Esophagus (tissue), 2 donors: ENCODE measurements around the gene CTNNBIP1. TPM values are rescaled to one million over a fixed set of nuclear protein-coding genes. Genes with fewer than 3 reads are reported as not detected.

Source experiments
- H3K27ac ChIP-seq, 2 donors: one replicate each; pipeline ENCODE4 v1.5.1; 2013; ENCODE audit warnings: low read depth in 2 of 2, mild to moderate bottlenecking in 2 of 2, inconsistent platforms in 1 of 2, low read length in 1 of 2, moderate library complexity in 1 of 2
- H3K27me3 ChIP-seq, 2 donors: one replicate each; pipeline ENCODE4 v1.6.1; 2013; ENCODE audit warnings: low read length in 2 of 2, control low read depth in 1 of 2, mild to moderate bottlenecking in 1 of 2; ENCODE audit not compliant: insufficient read depth in 2 of 2, control insufficient read depth in 1 of 2
- H3K36me3 ChIP-seq, 2 donors: one replicate each; pipeline ENCODE4 v1.6.1; 2013; ENCODE audit warnings: low read length in 1 of 2; ENCODE audit not compliant: control insufficient read depth in 2 of 2, insufficient read depth in 2 of 2
- H3K4me1 ChIP-seq, 2 donors: one replicate each; pipeline ENCODE4 v1.6.1; 2013; ENCODE audit warnings: low read length in 1 of 2; ENCODE audit not compliant: control insufficient read depth in 2 of 2, insufficient read depth in 2 of 2
- H3K4me3 ChIP-seq, 2 donors: one replicate each; pipeline ENCODE4 v1.5.1; 2013; ENCODE audit warnings: low read length in 2 of 2, mild to moderate bottlenecking in 2 of 2, low read depth in 1 of 2, moderate library complexity in 1 of 2
- H3K9me3 ChIP-seq, 2 donors: one replicate each; pipeline ENCODE4 v1.6.1; 2013; ENCODE audit warnings: mild to moderate bottlenecking in 2 of 2, low read depth in 1 of 2, low read length in 1 of 2, moderate library complexity in 1 of 2; ENCODE audit not compliant: control insufficient read depth in 2 of 2, insufficient read depth in 1 of 2
- WGBS, 2 donors: extraction: QIAGEN DNeasy Blood & Tissue Kit; methylation state at CpG; one replicate each; pipeline ENCODE4 v1.1.7; 2013; 5-methylcytosine and 5-hydroxymethylcytosine counted together
- polyA plus RNA-seq, 2 donors: library from polyadenylated mRNA; stranded (reverse); fragments of 200-250 nt; gene quantifications; one replicate each; pipeline ENCODE4 v1.2.3, GENCODE V29; 2013
- donor health status: healthy with polysubstance abuse.
- donor health status: Bipolar disorder and iron deficiency.

Gene CTNNBIP1
- polyA plus RNA-seq, 2 donors, result 173 to 242 TPM

DNA sequence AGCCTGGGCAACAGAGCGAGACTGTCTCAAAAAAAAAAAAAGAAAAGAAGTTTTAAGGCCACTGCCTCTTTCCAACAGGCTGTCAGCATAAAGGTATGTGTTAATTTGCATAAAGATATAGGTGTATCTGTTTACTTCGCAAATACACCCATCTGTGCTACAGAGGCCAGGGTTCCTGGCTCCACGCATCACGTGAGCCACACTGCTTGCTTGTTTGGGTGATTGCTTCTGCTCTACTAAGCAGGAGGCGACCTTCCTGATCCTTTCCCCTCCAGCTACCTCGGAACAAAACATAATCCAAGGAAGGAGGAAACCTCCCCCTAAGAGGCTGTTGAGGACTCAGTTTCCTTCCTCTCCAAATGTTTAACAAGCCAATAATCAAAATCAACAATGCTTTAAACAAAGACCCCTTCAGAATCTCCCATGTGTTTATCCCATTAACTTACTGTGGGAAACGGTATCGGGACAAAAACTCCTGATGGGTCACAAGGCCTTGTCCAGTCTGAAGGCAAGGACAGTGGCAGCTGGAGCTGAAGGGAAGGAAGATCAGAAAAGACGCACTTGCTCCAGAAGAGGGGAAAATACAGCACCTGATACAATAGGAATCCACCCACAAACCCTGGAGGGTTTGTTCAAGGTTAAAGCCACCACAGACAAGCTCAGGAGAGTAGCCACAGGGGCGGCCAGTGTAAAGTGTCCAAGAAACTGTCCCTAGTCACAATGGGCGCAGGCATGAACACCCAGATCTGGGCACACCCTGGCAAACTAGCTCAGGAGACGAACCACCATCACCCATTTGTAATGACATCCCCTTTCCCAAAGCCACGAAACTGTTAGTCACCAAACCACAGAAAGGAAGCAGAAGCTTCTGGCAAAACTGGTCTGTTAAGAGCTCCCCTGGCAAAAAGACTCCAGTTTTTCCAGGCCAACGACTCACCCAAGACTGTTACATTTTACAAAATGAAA is 17.2 kb downstream of the CTNNBIP1 start:
- 34 to 38% methylated on average over 14 of the region's 14 CpGs for WGBS, 2 donors
- Histone ChIP-seq H3K27ac (peak overlapping the region; percentile 90 to 97), H3K9me3 (no peaks in the 10 kb centered on the region), H3K4me3 (peak overlapping the region in 1 of 2 donors; percentile 41), H3K4me1 (peaks cover 5 to 18% of the 10 kb centered on the region in 2 donors), H3K36me3 (peaks cover 0 to 5% of the 10 kb centered on the region in 2 donors), H3K27me3 (no peaks in the 10 kb centered on the region)

DNA sequence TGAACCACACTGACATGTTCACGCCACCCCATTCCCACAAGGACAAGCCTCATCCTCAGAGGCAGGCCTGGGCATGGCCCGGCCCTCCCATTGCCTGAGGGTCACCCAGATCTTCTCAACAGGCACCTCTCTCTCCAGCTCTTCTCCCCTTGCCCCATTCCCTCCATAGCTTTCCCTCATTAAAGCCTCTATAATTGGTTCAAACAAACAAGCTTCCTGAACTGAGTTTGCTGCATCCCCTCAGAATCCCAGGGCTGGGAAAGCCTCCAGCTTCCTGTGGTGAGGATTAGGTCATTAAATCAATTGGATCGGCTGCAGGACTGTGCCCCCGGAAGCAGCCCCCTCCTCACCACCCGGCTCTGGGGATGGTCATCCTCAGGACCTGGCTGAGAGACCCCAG is 18.9 kb downstream of the CTNNBIP1 start:
- Histone ChIP-seq H3K36me3 (peaks cover 0 to 5% of the 10 kb centered on the region in 2 donors), H3K27me3 (no peaks in the 10 kb centered on the region), H3K9me3 (no peaks in the 10 kb centered on the region), H3K4me3 (no peak overlapping the region), H3K4me1 (peaks cover 9 to 21% of the 10 kb centered on the region in 2 donors), H3K27ac (peak overlapping the region; percentile 87)
- 36 to 45% methylated on average over 5 of the region's 5 CpGs for WGBS, 2 donors

DNA sequence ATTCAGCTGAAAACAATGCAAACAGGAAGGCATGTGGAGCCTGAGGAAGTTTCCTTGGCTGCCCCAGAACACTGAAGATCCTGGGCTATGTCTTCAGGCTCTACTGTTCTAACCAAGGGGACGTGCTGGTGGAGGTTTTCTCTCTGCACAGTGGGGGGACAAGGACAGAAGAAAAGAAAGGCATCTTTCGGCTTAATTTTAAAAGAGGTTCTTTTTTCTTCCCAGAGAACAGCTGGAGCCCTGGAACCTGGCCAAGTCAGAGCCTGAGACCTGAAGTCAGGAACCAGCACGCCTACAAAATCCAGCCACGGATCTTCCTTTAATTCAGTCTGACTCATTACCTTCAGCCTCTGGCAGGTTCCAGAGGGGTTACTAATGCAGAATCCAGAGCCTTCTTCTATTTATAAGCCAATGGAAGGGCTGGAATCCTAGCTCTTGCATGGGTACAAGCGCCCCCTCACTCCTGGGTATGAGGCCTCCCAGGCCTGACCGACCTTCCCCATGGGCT is 19.8 kb downstream of the CTNNBIP1 start:
- Histone ChIP-seq H3K4me1 (peaks cover 9 to 21% of the 10 kb centered on the region in 2 donors), H3K27me3 (no peaks in the 10 kb centered on the region), H3K27ac (peak overlapping the region; percentile 87), H3K4me3 (no peak overlapping the region), H3K36me3 (peaks cover 0 to 5% of the 10 kb centered on the region in 2 donors), H3K9me3 (no peaks in the 10 kb centered on the region)
- WGBS, 2 donors, result 24 to 34% methylated on average over 6 of the region's 6 CpGs

DNA sequence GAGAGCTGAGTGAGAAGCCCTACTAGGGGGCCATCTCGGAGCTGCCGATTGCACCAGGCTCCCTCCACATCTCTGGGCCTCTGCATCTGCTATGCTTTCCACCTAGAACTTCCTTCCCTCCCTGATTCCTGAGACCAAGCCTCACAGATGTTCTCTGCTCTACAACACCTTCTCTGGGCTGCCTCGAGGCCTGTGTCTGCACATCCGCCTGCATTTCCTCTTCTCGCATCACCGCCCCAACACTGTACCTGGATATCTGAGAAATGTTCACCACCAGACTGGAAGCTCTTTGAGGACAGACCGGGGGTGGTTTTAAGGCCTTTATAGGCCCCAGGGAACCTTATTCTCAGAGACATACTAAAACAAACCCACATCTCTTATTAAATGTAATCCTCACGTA is 20.7 kb downstream of the CTNNBIP1 start:
- no peaks in the 10 kb centered on the region for H3K9me3 ChIP-seq
- H3K36me3 ChIP-seq, result peaks cover 0 to 8% of the 10 kb centered on the region in 2 donors
- H3K4me1 ChIP-seq, result peaks cover 11 to 21% of the 10 kb centered on the region in 2 donors
- H3K27me3 ChIP-seq, result no peaks in the 10 kb centered on the region
- H3K27ac ChIP-seq, result peak overlapping the region; percentile 87
- WGBS, 2 donors, result 76 to 81% methylated on average over 8 of the region's 8 CpGs
- no peak overlapping the region for H3K4me3 ChIP-seq

DNA sequence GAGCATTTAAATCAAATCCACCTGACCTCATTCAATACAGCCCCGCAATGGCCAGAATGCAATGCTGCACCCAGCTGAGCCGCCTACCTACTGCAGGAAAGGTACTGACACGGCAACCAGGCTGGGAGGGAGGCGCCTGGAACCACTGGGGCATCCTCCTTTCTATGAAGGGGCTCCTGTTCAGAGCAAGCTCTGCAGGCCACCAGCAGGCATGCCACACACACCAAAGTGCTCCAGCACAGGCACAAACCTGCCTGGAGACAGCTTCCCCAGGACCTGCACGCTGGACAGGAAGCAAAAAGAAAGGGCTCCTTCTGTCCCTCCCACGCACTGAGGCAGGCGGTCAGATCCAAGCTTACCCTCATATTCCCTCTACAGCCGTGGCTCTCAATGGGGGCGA is 21.2 kb downstream of the CTNNBIP1 start:
- Histone ChIP-seq H3K4me3 (no peak overlapping the region), H3K9me3 (no peaks in the 10 kb centered on the region), H3K4me1 (peaks cover 14 to 21% of the 10 kb centered on the region in 2 donors), H3K27me3 (no peaks in the 10 kb centered on the region), H3K27ac (peak overlapping the region in 1 of 2 donors; percentile 87), H3K36me3 (peaks cover 0 to 8% of the 10 kb centered on the region in 2 donors)
- WGBS, 2 donors, result 80 to 81% methylated on average over 9 of the region's 9 CpGs

DNA sequence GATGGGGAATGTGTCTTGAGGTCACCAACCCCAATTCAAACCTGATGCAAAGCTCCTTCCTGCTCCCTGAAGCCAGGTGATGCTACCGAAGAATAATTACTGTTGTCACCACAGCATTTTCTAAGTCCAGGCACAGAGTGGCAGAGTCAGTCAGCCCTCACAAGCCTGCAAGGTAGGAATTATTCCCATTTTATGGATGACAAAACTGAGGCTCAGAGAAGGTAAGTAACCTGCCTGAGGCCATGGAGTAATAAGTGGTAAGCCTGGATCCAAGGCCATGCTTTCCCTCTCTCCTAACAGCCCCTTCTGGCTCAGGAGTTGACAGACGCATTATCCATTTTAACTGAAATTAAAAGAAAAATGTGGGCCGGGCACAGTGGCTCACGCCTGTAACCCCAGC is 23.0 kb downstream of the CTNNBIP1 start:
- peak overlapping the region in 1 of 2 donors; percentile 77 for H3K27ac ChIP-seq
- H3K27me3 ChIP-seq, result no peaks in the 10 kb centered on the region
- WGBS, 2 donors, result 95 to 97% methylated on average over 4 of the region's 4 CpGs
- peaks cover 5 to 14% of the 10 kb centered on the region in 2 donors for H3K36me3 ChIP-seq
- no peaks in the 10 kb centered on the region for H3K9me3 ChIP-seq
- no peak overlapping the region for H3K4me3 ChIP-seq
- peaks cover 21 to 27% of the 10 kb centered on the region in 2 donors for H3K4me1 ChIP-seq

DNA sequence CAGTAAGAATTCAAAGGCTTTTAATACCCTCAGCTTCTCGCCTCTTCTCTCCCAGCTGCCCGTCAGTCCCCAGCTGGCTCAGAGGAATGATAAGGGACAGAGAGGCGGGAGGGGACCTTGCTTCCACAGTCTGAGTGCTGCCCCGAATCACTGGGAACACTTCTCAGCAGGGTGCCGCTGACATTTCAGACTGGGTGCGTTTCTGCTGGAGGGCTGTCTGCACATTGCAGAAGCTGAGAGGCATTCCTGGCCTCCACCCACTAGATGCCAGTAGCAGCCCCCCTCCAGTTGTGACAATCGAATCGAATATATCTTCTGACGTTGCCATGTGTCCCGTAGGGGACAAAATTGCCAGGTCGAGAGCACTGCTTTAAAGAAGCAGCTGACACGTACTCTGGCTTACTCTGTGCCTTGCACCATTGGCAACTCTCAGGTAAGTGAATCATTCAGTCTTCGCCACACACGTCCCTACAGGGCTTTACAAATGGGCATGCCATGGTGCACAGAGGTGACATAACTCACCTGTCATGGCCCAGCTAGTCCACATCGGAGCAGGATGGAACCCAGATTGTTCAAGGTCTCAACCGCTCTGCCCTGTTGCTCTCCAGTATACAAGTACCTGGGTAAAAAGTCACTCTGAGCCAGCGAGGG is 23.9 kb downstream of the CTNNBIP1 start:
- Histone ChIP-seq H3K27me3 (no peaks in the 10 kb centered on the region), H3K4me3 (no peak overlapping the region), H3K36me3 (peaks cover 5 to 14% of the 10 kb centered on the region in 2 donors), H3K27ac (peak overlapping the region in 1 of 2 donors; percentile 77), H3K4me1 (peaks cover 21 to 32% of the 10 kb centered on the region in 2 donors), H3K9me3 (no peaks in the 10 kb centered on the region)
- 80 to 84% methylated on average over 17 of the region's 17 CpGs for WGBS, 2 donors

DNA sequence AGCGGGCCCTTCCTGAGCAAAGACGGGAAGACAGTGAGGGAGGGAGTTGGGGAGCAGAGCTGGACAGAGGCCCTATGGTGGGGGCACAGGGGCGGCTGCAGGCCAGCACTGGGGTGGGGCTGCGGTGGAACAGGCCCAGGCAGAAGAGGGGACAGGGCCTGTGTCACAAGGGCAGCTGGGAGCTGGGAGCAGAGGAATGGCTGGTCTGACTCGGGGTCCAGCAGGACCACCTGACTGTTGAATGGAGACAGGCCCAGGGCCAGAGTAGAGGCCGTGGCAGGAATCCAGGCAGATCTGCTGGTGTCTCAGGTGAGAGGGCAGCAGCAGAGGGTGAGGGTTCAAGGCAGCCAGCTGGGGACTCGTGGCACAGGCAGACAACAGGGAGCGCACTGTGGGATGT is 25.3 kb downstream of the CTNNBIP1 start:
- Histone ChIP-seq H3K4me1 (peaks cover 21 to 27% of the 10 kb centered on the region in 2 donors), H3K27ac (peak overlapping the region in 1 of 2 donors; percentile 5), H3K27me3 (no peaks in the 10 kb centered on the region), H3K36me3 (peaks cover 5 to 20% of the 10 kb centered on the region in 2 donors), H3K9me3 (no peaks in the 10 kb centered on the region), H3K4me3 (no peak overlapping the region)
- 86 to 91% methylated on average over 8 of the region's 8 CpGs for WGBS, 2 donors

DNA sequence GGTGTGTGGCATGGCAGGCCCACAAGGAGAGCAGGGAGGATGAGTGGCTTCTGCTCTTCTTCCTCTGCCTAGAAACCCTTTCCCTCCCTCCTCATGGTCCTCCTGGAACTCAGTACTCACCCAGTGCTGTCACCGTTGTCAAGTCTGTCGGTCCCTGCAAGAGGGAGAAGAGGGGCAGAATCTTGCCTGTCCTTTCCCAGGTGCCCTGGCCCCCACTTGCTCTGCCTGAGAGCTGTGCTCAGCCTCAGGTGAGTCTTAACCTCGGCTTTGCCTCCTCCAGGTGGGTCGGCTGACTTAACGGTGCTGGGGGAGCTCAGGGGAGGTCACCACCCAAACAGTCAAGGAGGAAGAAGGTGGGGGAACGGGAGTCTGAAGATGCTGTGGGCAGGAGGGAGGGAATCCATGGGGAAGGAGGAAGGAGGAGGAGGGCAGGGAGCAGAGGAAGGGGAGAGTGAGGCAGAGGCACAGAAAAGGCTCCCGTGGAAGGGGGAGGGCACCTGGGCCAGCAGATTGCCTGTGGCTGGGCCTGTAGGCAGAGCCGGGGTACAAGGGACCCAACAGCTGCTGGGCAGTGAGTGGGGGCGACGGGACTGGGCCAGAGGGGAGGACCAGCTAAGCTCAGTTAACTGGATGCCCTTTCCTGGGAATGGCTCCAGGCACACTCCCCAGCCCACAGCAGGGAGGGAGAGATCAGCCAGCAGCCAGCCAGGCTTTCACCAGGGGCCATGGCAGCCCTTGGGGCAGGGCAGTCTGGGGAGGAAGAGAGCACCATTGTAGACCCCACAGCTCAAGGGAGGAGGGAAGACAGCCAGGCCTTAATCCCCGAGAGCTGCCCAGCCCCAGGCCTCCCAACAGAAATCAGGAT is 26.3 kb downstream of the CTNNBIP1 start:
- Histone ChIP-seq H3K4me1 (peaks cover 16 to 21% of the 10 kb centered on the region in 2 donors), H3K9me3 (no peaks in the 10 kb centered on the region), H3K27ac (peak overlapping the region in 1 of 2 donors; percentile 29), H3K36me3 (peaks cover 5 to 18% of the 10 kb centered on the region in 2 donors), H3K4me3 (no peak overlapping the region), H3K27me3 (no peaks in the 10 kb centered on the region)
- 86 to 87% methylated on average over 10 to 11 of the region's 11 CpGs for WGBS, 2 donors
